ENCODE results near the gene CACNA2D4. TPM values are rescaled to one million over a fixed set of nuclear protein-coding genes. Genes with fewer than 3 reads are reported as not detected.

Gene CACNA2D4
- total RNA-seq, 1 experiment from 2014 or later: 1.7 TPM

DNA sequence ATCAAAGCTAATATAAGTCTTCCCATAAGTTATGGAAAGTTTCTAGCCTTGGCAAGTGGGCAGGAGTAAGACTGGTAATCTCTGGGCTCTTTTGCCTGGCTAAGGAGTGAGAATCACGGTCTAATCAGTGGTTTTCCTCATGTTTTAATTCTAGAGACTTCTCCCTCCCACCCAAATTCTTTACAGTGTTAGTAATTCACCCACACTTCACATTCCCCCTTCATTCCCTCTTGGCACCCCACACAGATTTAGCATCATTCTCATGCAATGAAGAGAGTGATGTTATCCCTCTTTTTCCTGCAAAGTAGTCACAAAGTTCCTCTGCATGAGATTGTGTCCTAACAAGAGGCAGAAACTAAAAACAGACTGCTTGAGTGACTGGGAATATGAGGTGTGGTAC lies 28.6 kb upstream of the CACNA2D4 start:
- intact Hi-C loops (cut with micrococcal nuclease): no loop called here

GRCh38 chr12:1946296-1946695 lies 27.8 kb upstream of the CACNA2D4 start:
- Histone ChIP-seq H3K79me2 (ENCODE audit: insufficient read depth, low read length) (no peaks in the 10 kb centered on the region), H3K9ac (ENCODE audit: low read length) (no peak overlapping the region), H3K27ac (ENCODE audit: low read depth, low read length) (no peak overlapping the region), H3K27me3 (ENCODE audit: insufficient read depth, low read length) (no peaks in the 10 kb centered on the region), H3K4me3 (replicated peaks in 1 of 2; ENCODE audit: low read depth in 1 of 2, low read length in 2 of 2) (no peak overlapping the region), H4K20me1 (ENCODE audit: insufficient read depth) (no peaks in the 10 kb centered on the region), H3K4me1 (ENCODE audit: control insufficient read depth in 1 of 2, insufficient read depth in 2 of 2, low read length in 2 of 2) (no peaks in the 10 kb centered on the region), H2AFZ (ENCODE audit: low read depth, low read length, poor library complexity, severe bottlenecking) (no peak overlapping the region), H3K4me2 (ENCODE audit: low read length) (no peak overlapping the region), H3K9me3 (ENCODE audit: control insufficient read depth in 1 of 2, insufficient read depth in 1 of 2, low read depth in 1 of 2, low read length in 2 of 2) (no peaks in the 10 kb centered on the region), H3K9me2 (ENCODE audit: insufficient read depth) (no peaks in the 10 kb centered on the region), H3K36me3 (ENCODE audit: control insufficient read depth in 1 of 2, insufficient read depth in 2 of 2, low read length in 2 of 2) (peaks cover 5 to 7% of the 10 kb centered on the region in 2 experiments; a peak in 1 of 4 replicates)
- DNase-seq (ENCODE audit: low read depth, low spot score): no peak
- ChIA-PET CTCF (no interaction called here), RAD21 (ENCODE audit: low non-redundant PET in 1 of 2, low total read pairs in 2 of 2, uncharacterized antibody in 2 of 2, unreplicated experiment in 2 of 2) (no interaction called here), POLR2A (no interaction called here)
- no peak for ATAC-seq
- no TSS peak for BruUV-seq (replicated peaks)
- intact Hi-C loops (cut with micrococcal nuclease): no loop called here
- TF ChIP-seq EGR1 (IDR thresholded peaks at IDR 0.05; ENCODE audit: low read depth) (no peak), FOSL1 (IDR thresholded peaks at IDR 0.05; ENCODE audit: low read depth) (no peak), POLR2AphosphoS5 (IDR thresholded peaks at IDR 0.05; ENCODE audit: low read depth, low read length) (no peak), SIN3A (IDR thresholded peaks at IDR 0.05; ENCODE audit: low read depth) (no peak), CEBPB (IDR thresholded peaks at IDR 0.05; ENCODE audit: low read depth) (no peak), CTCF (IDR thresholded peaks at IDR 0.05 in 2 of 3, conservative IDR thresholded peaks at IDR 0.05 in 1 of 3; ENCODE audit: borderline replicate concordance in 1 of 3, insufficient read depth in 1 of 3, low read depth in 2 of 3, low read length in 2 of 3) (no peak), ATF3 (IDR thresholded peaks at IDR 0.05) (no peak), EZH2 (IDR thresholded peaks at IDR 0.05) (no peak), YY1 (IDR thresholded peaks at IDR 0.05; ENCODE audit: extremely low read depth, insufficient replicate concordance, low read depth, low read length) (no peak), EZH2phosphoT487 (IDR thresholded peaks at IDR 0.05; ENCODE audit: borderline replicate concordance) (no peak), SRF (IDR thresholded peaks at IDR 0.05; ENCODE audit: low read depth) (no peak), MAX (IDR thresholded peaks at IDR 0.05) (no peak), RAD21 (IDR thresholded peaks at IDR 0.05; ENCODE audit: low read depth) (no peak), CBX3 (IDR thresholded peaks at IDR 0.05; ENCODE audit: low read depth) (no peak)
- TF ChIP-seq, protein P1, sequence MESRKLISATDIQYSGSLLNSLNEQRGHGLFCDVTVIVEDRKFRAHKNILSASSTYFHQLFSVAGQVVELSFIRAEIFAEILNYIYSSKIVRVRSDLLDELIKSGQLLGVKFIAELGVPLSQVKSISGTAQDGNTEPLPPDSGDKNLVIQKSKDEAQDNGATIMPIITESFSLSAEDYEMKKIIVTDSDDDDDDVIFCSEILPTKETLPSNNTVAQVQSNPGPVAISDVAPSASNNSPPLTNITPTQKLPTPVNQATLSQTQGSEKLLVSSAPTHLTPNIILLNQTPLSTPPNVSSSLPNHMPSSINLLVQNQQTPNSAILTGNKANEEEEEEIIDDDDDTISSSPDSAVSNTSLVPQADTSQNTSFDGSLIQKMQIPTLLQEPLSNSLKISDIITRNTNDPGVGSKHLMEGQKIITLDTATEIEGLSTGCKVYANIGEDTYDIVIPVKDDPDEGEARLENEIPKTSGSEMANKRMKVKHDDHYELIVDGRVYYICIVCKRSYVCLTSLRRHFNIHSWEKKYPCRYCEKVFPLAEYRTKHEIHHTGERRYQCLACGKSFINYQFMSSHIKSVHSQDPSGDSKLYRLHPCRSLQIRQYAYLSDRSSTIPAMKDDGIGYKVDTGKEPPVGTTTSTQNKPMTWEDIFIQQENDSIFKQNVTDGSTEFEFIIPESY (IDR thresholded peaks at IDR 0.05; ENCODE audit: extremely low read depth, insufficient replicate concordance, low read length): no peak

More for the DNA sequence above, 28.6 kb upstream of the CACNA2D4 start:
- ATAC-seq (no peak), DNase-seq (ENCODE audit: low read depth, low spot score) (no peak)
- Histone ChIP-seq H2AFZ (ENCODE audit: low read depth, low read length, poor library complexity, severe bottlenecking) (no peak overlapping the region), H3K4me1 (ENCODE audit: control insufficient read depth in 1 of 2, insufficient read depth in 2 of 2, low read length in 2 of 2) (no peaks in the 10 kb centered on the region), H3K27me3 (ENCODE audit: insufficient read depth, low read length) (no peaks in the 10 kb centered on the region), H3K36me3 (ENCODE audit: control insufficient read depth in 1 of 2, insufficient read depth in 2 of 2, low read length in 2 of 2) (peaks cover 7% of the 10 kb centered on the region in 2 experiments; a peak in 1 of 4 replicates), H3K79me2 (ENCODE audit: insufficient read depth, low read length) (no peaks in the 10 kb centered on the region), H3K9me2 (ENCODE audit: insufficient read depth) (no peaks in the 10 kb centered on the region), H3K4me2 (ENCODE audit: low read length) (no peak overlapping the region), H4K20me1 (ENCODE audit: insufficient read depth) (no peaks in the 10 kb centered on the region), H3K4me3 (replicated peaks in 1 of 2; ENCODE audit: low read depth in 1 of 2, low read length in 2 of 2) (no peak overlapping the region), H3K27ac (ENCODE audit: low read depth, low read length) (no peak overlapping the region), H3K9ac (ENCODE audit: low read length) (no peak overlapping the region), H3K9me3 (ENCODE audit: control insufficient read depth in 1 of 2, insufficient read depth in 1 of 2, low read depth in 1 of 2, low read length in 2 of 2) (no peaks in the 10 kb centered on the region)
- no peak for TF ChIP-seq POLR2A (IDR thresholded peaks at IDR 0.05; ENCODE audit: borderline replicate concordance, extremely low read depth, insufficient read depth, insufficient read length)
- no peak for TF ChIP-seq YY1 (IDR thresholded peaks at IDR 0.05; ENCODE audit: extremely low read depth, insufficient replicate concordance, low read depth, low read length)
- no peak for TF ChIP-seq MAX (IDR thresholded peaks at IDR 0.05)
- no peak for TF ChIP-seq SIN3A (IDR thresholded peaks at IDR 0.05; ENCODE audit: low read depth)
- TF ChIP-seq TCF7L2 (IDR thresholded peaks at IDR 0.05; ENCODE audit: borderline replicate concordance, extremely low read depth, insufficient read depth, insufficient read length): no peak
- ChIA-PET CTCF (no interaction called here), RAD21 (ENCODE audit: low non-redundant PET in 1 of 2, low total read pairs in 2 of 2, uncharacterized antibody in 2 of 2, unreplicated experiment in 2 of 2) (no interaction called here), POLR2A (no interaction called here)
- no TSS peak for BruUV-seq (replicated peaks)
